Keratinocyte (primary cell): ENCODE results near the gene TADA2B. TPM values are rescaled to one million over a fixed set of nuclear protein-coding genes. Genes with fewer than 3 reads are reported as not detected.

Experiments
- DNase-seq: peaks from one replicate; pipeline ENCODE4 v3.0.0-alpha.2; 2011; ENCODE audit warnings: low read depth, missing footprints, low spot score
- FAIRE-seq: peaks from 2 replicates; lab custom pipeline; 2011; peaks lifted over from hg19 to GRCh38; lab: Jason Lieb, UNC
- H2AFZ ChIP-seq: 2 replicates; pipeline ENCODE4 v1.6.0; 2012; ENCODE audit warnings: low read length, control low read depth, inconsistent platforms; ENCODE audit not compliant: control insufficient read depth
- H3K27ac ChIP-seq: 2 replicates; pipeline ENCODE4 v1.5.1; 2011; ENCODE audit warnings: low read length; ENCODE audit not compliant: control insufficient read depth, insufficient read depth
- H3K27me3 ChIP-seq: 3 replicates; pipeline ENCODE4 v1.6.0; 2011; ENCODE audit warnings: low read length; ENCODE audit not compliant: control insufficient read depth, insufficient read depth; ENCODE audit errors: extremely low read depth
- H3K36me3 ChIP-seq, 2 experiments: 2 replicates in 1 of 2; 3 replicates in 1 of 2; pipeline ENCODE4 v1.5.1; 2011; ENCODE audit warnings: low read length in 2 of 2, mild to moderate bottlenecking in 1 of 2; ENCODE audit not compliant: control insufficient read depth in 2 of 2, insufficient read depth in 2 of 2; ENCODE audit errors: extremely low read depth in 1 of 2
- H3K4me1 ChIP-seq: 3 replicates; pipeline ENCODE4 v1.5.1; 2011; ENCODE audit warnings: low read length; ENCODE audit not compliant: control insufficient read depth, insufficient read depth; ENCODE audit errors: extremely low read depth
- H3K4me2 ChIP-seq: 3 replicates; pipeline ENCODE4 v1.6.0; 2011; ENCODE audit warnings: low read depth, low read length; ENCODE audit not compliant: control insufficient read depth, insufficient read depth; ENCODE audit errors: extremely low read depth
- H3K4me3 ChIP-seq, 3 experiments: fragments of 200-600 bp in 1 of 3; sonication (generic) in 1 of 3; 2 replicates in 2 of 3; 3 replicates in 1 of 3; pipeline ENCODE4 v1.5.1; 2011 to 2016; ENCODE audit warnings: low read length in 3 of 3, mild to moderate bottlenecking in 3 of 3, control low read depth in 2 of 3, inconsistent platforms in 1 of 3, low read depth in 1 of 3, mixed read lengths in 1 of 3, mixed run types in 1 of 3, moderate library complexity in 1 of 3; ENCODE audit not compliant: control insufficient read depth in 2 of 3, insufficient read depth in 2 of 3; ENCODE audit errors: extremely low read depth in 1 of 3
- H3K79me2 ChIP-seq: 2 replicates; pipeline ENCODE4 v1.6.0; 2012; ENCODE audit warnings: low read length; ENCODE audit not compliant: control insufficient read depth, insufficient read depth
- H3K9ac ChIP-seq: 3 replicates; pipeline ENCODE4 v1.6.0; 2011; ENCODE audit warnings: low read length; ENCODE audit not compliant: control insufficient read depth, insufficient read depth; ENCODE audit errors: extremely low read depth
- H3K9me1 ChIP-seq: 3 replicates; pipeline ENCODE4 v1.6.0; 2011; ENCODE audit warnings: low read length; ENCODE audit not compliant: control insufficient read depth, insufficient read depth; ENCODE audit errors: extremely low read depth
- H3K9me3 ChIP-seq: 2 replicates; pipeline ENCODE4 v1.5.1; 2012; ENCODE audit warnings: low read depth, low read length; ENCODE audit not compliant: control insufficient read depth
- H4K20me1 ChIP-seq: 3 replicates; pipeline ENCODE4 v1.6.0; 2011; ENCODE audit warnings: low read length; ENCODE audit not compliant: control insufficient read depth, insufficient read depth; ENCODE audit errors: extremely low read depth
- CTCF ChIP-seq, 3 experiments: IDR thresholded peaks in 1 of 3; conservative IDR thresholded peaks in 1 of 3; optimal IDR thresholded peaks in 1 of 3; 2 replicates in 2 of 3; 3 replicates in 1 of 3; pipeline versions ENCODE3 to v1.5.1; 2011; ENCODE audit warnings: low read length in 3 of 3, mild to moderate bottlenecking in 3 of 3, moderate library complexity in 2 of 3, control low read depth in 1 of 3, inconsistent platforms in 1 of 3; ENCODE audit not compliant: insufficient read depth in 2 of 3; ENCODE audit errors: extremely low read depth in 1 of 3
- EZH2 ChIP-seq: IDR thresholded peaks from one replicate; pipeline ENCODE4 v1.6.1; 2012; ENCODE audit warnings: inconsistent platforms, mild to moderate bottlenecking, low read length, moderate library complexity
- dilution Hi-C: fragments of 300-500 bp; cut with MboI; formaldehyde crosslinking; loops from one replicate; pipeline ENCODE4 v1.7.0; 2020; ENCODE audit warnings: low sequenced_read_pairs; ENCODE audit not compliant: extremely low pct_ligation_motif_present
- polyA plus RNA-seq, 5 experiments: library from polyadenylated mRNA; depleted of rRNA in 3 of 5; stranded (reverse) in 3 of 5; stranded (forward) in 1 of 5; unstranded in 1 of 5; fragments of >200 nt; gene quantifications; 1 replicate in 1 of 5; 2 replicates in 3 of 5; 3 replicates in 1 of 5; pipeline versions ENCODE4 v1.2.1 to v1.2.3, GENCODE V29; 2011 to 2012; ENCODE audit warnings: missing spikeins in 2 of 5, low read depth in 1 of 5, low replicate concordance in 1 of 5

TADA2B gene
- polyA plus RNA-seq, 1 donor (not counting 4 experiments of a cell fraction or from before 2014, with no cell fraction given), result 5.3 TPM

DNA sequence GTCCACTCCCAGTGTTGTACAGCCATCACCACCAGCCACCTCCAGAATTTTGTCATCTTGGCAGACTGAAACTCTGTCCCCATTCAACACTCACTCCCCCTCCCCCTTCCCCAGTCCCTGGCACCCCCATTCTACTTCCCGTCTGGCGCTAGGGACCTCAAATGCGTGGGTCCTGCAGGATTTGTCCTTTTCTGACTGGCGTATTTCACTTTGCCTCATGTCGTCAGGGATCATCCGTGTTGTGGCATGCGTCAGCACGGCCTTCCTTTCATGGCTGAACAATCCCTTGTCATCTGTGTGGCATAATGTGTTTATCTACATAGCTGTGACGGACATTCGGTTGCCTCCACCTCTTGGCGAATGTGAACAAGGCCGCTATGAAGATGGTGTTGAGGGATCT, 5.5 kb downstream of the TADA2B start:
- no peak for DNase-seq
- no peak overlapping the region for H3K27ac ChIP-seq
- H2AFZ ChIP-seq, result no peak overlapping the region
- H3K4me3 ChIP-seq, result no peak overlapping the region
- TF ChIP-seq CTCF (optimal IDR thresholded peaks at IDR 0.05 in 1 of 3, IDR thresholded peaks at IDR 0.05 in 1 of 3, conservative IDR thresholded peaks at IDR 0.05 in 1 of 3; ENCODE audit: extremely low read depth in 1 of 3, insufficient read depth in 2 of 3, low read length in 3 of 3) (no peak), EZH2 (no peak)
- no peak overlapping the region for H3K9ac ChIP-seq
- H3K36me3 ChIP-seq, result peaks cover 3 to 17% of the 10 kb centered on the region in 2 experiments
- H3K79me2 ChIP-seq, result peaks cover 78% of the 10 kb centered on the region
- peaks cover 2% of the 10 kb centered on the region for H3K9me1 ChIP-seq
- dilution Hi-C loops, result no loop called here
- peaks cover 7% of the 10 kb centered on the region for H4K20me1 ChIP-seq
- peaks cover 9% of the 10 kb centered on the region for H3K4me1 ChIP-seq
- no peak for FAIRE-seq
- no peaks in the 10 kb centered on the region for H3K9me3 ChIP-seq
- H3K27me3 ChIP-seq, result no peaks in the 10 kb centered on the region
- H3K4me2 ChIP-seq, result no peak overlapping the region

DNA sequence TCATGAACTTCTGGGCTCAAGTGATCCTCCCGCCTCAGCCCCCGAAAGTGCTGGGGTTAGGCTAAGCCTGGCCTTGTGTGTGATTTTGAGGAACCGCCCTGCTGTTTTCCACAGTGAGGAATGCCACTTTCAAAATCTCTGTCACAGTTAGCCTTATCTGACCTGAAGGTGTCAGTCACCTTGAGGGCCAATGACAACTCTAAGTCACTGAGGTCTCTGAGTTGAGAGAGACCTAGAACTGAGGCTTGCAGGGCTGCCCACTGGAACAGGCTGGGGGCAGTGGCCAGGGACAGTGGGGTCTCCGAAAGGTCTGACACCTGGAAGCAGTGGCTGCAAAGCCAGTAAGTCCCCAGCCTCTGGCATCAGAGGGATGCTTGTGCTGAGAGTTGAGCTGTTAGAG, 6.1 kb downstream of the TADA2B start:
- DNase-seq (no peak), FAIRE-seq (no peak)
- no peak overlapping the region for H3K9ac ChIP-seq
- no peak overlapping the region for H3K4me2 ChIP-seq
- H3K4me1 ChIP-seq, result peaks cover 9% of the 10 kb centered on the region
- H3K27me3 ChIP-seq, result no peaks in the 10 kb centered on the region
- TF ChIP-seq CTCF (optimal IDR thresholded peaks at IDR 0.05 in 1 of 3, IDR thresholded peaks at IDR 0.05 in 1 of 3, conservative IDR thresholded peaks at IDR 0.05 in 1 of 3; ENCODE audit: extremely low read depth in 1 of 3, insufficient read depth in 2 of 3, low read length in 3 of 3), result no peak
- TF ChIP-seq EZH2, result no peak
- H4K20me1 ChIP-seq, result peaks cover 7% of the 10 kb centered on the region
- no peak overlapping the region for H2AFZ ChIP-seq
- H3K9me3 ChIP-seq, result no peaks in the 10 kb centered on the region
- dilution Hi-C loops, result no loop called here
- H3K79me2 ChIP-seq, result peaks cover 72% of the 10 kb centered on the region
- no peak overlapping the region for H3K27ac ChIP-seq
- H3K4me3 ChIP-seq, result no peak overlapping the region
- peaks cover 6 to 19% of the 10 kb centered on the region in 2 experiments for H3K36me3 ChIP-seq
- H3K9me1 ChIP-seq, result peaks cover 2% of the 10 kb centered on the region
